ENCODE results near the gene C3orf20. TPM values are rescaled to one million over a fixed set of nuclear protein-coding genes. Genes with fewer than 3 reads are reported as not detected.

The C3orf20 gene
- total and polyA plus RNA-seq, 2 of the 13 experiments (the other 11 are each of a cell fraction or from before 2014, with no cell fraction given): 0.03 to 0.04 TPM

GRCh38 chr3:14678015-14678503 lies 3.1 kb downstream of the C3orf20 start (continued):
- TF ChIP-seq ZNF761 (CRISPR knock-in tag; conservative IDR thresholded peaks at IDR 0.05) (no peak), SP2 (CRISPR knock-in tag; IDR thresholded peaks at IDR 0.05) (no peak), ZNF670 (CRISPR knock-in tag; IDR thresholded peaks at IDR 0.05; ENCODE audit: borderline replicate concordance) (no peak), ZNF503 (CRISPR knock-in tag; IDR thresholded peaks at IDR 0.05) (peak; percentile 88), ZSCAN21 (CRISPR knock-in tag; IDR thresholded peaks at IDR 0.05; ENCODE audit: borderline replicate concordance) (peak; percentile 92), ADNP (CRISPR knock-in tag; IDR thresholded peaks at IDR 0.05) (0 out of 2 replicates have a peak, but pooled peaks have one; percentile 11), BHLHE40 (IDR thresholded peaks at IDR 0.05; ENCODE audit: low read length) (peak; percentile 96), UBTF (CRISPR knock-in tag; IDR thresholded peaks at IDR 0.05) (no peak), ZFP62 (CRISPR knock-in tag; IDR thresholded peaks at IDR 0.05) (no peak), ZXDC (CRISPR knock-in tag; IDR thresholded peaks at IDR 0.05) (no peak), ZFY (CRISPR knock-in tag; IDR thresholded peaks at IDR 0.05) (peak; percentile 32; the same call in 1 of the 2 replicates), HOXA7 (CRISPR knock-in tag; IDR thresholded peaks at IDR 0.05) (no peak), NFKBIZ (CRISPR knock-in tag; IDR thresholded peaks at IDR 0.05) (peak; percentile 90), NFE2 (CRISPR knock-in tag; IDR thresholded peaks at IDR 0.05) (no peak), KAT7 (CRISPR knock-in tag; IDR thresholded peaks at IDR 0.05; ENCODE audit: borderline replicate concordance) (no peak), ZNF33B (CRISPR knock-in tag; IDR thresholded peaks at IDR 0.05) (no peak)
- TF ChIP-seq, protein P1, sequence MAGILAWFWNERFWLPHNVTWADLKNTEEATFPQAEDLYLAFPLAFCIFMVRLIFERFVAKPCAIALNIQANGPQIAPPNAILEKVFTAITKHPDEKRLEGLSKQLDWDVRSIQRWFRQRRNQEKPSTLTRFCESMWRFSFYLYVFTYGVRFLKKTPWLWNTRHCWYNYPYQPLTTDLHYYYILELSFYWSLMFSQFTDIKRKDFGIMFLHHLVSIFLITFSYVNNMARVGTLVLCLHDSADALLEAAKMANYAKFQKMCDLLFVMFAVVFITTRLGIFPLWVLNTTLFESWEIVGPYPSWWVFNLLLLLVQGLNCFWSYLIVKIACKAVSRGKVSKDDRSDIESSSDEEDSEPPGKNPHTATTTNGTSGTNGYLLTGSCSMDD (CRISPR knock-in tag; IDR thresholded peaks at IDR 0.05): no peak
- TF ChIP-seq, protein P2, sequence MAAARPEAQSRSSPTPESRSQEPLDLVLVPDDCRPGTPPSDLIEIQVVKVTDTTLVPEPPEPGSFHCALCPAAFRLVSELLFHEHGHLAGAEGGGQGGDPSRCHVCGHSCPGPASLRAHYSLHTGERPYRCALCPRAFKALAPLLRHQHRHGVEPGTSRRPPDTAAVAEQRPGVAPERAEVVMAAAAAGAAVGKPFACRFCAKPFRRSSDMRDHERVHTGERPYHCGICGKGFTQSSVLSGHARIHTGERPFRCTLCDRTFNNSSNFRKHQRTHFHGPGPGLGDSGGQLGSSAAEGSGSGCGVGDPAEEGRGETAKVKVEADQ (CRISPR knock-in tag; IDR thresholded peaks at IDR 0.05; ENCODE audit: borderline replicate concordance): peak; percentile 92; the same call in 1 of the 2 replicates
- TF ChIP-seq, protein P3, sequence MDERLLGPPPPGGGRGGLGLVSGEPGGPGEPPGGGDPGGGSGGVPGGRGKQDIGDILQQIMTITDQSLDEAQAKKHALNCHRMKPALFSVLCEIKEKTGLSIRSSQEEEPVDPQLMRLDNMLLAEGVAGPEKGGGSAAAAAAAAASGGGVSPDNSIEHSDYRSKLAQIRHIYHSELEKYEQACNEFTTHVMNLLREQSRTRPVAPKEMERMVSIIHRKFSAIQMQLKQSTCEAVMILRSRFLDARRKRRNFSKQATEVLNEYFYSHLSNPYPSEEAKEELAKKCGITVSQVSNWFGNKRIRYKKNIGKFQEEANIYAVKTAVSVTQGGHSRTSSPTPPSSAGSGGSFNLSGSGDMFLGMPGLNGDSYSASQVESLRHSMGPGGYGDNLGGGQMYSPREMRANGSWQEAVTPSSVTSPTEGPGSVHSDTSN (CRISPR knock-in tag; IDR thresholded peaks at IDR 0.05): no peak

Data from HepG2 (cell line).